CD4-positive, alpha-beta T cell (primary cell): ENCODE data around the gene PPP1R3C. TPM values are rescaled to one million over a fixed set of nuclear protein-coding genes. Genes with fewer than 3 reads are reported as not detected.

Experiments used
- ATAC-seq: fragments of 200-7000 bp; cut with Tn5 transposase; one replicate; pipeline ENCODE4 v1.10.0; 2022; ENCODE audit warnings: mild to moderate bottlenecking; ENCODE audit not compliant: poor library complexity
- CTCF ChIA-PET: fragments of 350-600 bp; sonication (Branson Sonifier 250); formaldehyde crosslinking; loops from one replicate; lab custom pipeline; 2021; ENCODE audit warnings: antibody characterized with exemption, inconsistent platforms; lab: Charles Lee
- POLR2A ChIA-PET: fragments of 350-600 bp; sonication (Branson Sonifier 250); formaldehyde crosslinking; loops from one replicate; lab custom pipeline; 2021; ENCODE audit warnings: antibody characterized with exemption, inconsistent platforms; lab: Charles Lee
- DNase-seq, 14 experiments: peaks; one replicate each; pipeline ENCODE4 v3.0.0-alpha.2; 2013 to 2020; ENCODE audit warnings: mixed read lengths in 2 of 14
- H3K27ac ChIP-seq, 2 donors: one replicate each; pipeline versions ENCODE4 v1.5.1 to v1.7.0; 2013; ENCODE audit warnings: low read length in 2 of 2, low read depth in 1 of 2, mild to moderate bottlenecking in 1 of 2
- H3K27me3 ChIP-seq, 2 experiments: 1 replicate in 1 of 2; 2 replicates in 1 of 2; pipeline versions ENCODE4 v1.6.1 to v1.7.0; 2013; ENCODE audit warnings: low read length in 2 of 2, control low read depth in 1 of 2, mild to moderate bottlenecking in 1 of 2, moderate library complexity in 1 of 2; ENCODE audit not compliant: insufficient read depth in 2 of 2, control insufficient read depth in 1 of 2
- H3K36me3 ChIP-seq: one replicate; pipeline ENCODE4 v1.6.1; 2013; ENCODE audit warnings: low read length, control low read depth; ENCODE audit not compliant: insufficient read depth
- H3K4me1 ChIP-seq: one replicate; pipeline ENCODE4 v1.6.1; 2013; ENCODE audit warnings: low read length, control low read depth; ENCODE audit not compliant: insufficient read depth
- H3K4me3 ChIP-seq: one replicate; pipeline ENCODE4 v1.5.1; 2013; ENCODE audit warnings: mild to moderate bottlenecking, low read length, moderate library complexity
- H3K9me3 ChIP-seq, 2 experiments: 1 replicate in 1 of 2; 2 replicates in 1 of 2; pipeline versions ENCODE4 v1.6.1 to v1.7.0; 2013; ENCODE audit warnings: low read length in 2 of 2, mild to moderate bottlenecking in 2 of 2, control low read depth in 1 of 2, moderate library complexity in 1 of 2; ENCODE audit not compliant: control insufficient read depth in 1 of 2, insufficient read depth in 1 of 2
- H3K27ac Mint-ChIP-seq: one replicate; pipeline ENCODE4 v1.8.0; 2020; ENCODE audit warnings: mixed read lengths
- H3K27me3 Mint-ChIP-seq: one replicate; pipeline ENCODE4 v1.8.0; 2021; ENCODE audit warnings: mixed read lengths
- H3K36me3 Mint-ChIP-seq: one replicate; pipeline ENCODE4 v1.8.0; 2021; ENCODE audit warnings: low read depth, mixed read lengths
- H3K4me1 Mint-ChIP-seq: one replicate; pipeline ENCODE4 v1.8.0; 2021; ENCODE audit warnings: low read depth, mixed read lengths
- H3K4me3 Mint-ChIP-seq: one replicate; pipeline ENCODE4 v1.8.0; 2020; ENCODE audit warnings: mild to moderate bottlenecking, mixed read lengths
- H3K9me3 Mint-ChIP-seq: one replicate; pipeline ENCODE4 v1.8.0; 2020; ENCODE audit warnings: mixed read lengths
- intact Hi-C, 2 experiments: fragments of 100-400 bp; cut with DNase I in 1 of 2; cut with micrococcal nuclease in 1 of 2; formaldehyde crosslinking; loops; one replicate each; pipeline versions ENCODE4 v1.15.1 to v1.9.0; 2023 to 2025; cut with DNase I, micrococcal nuclease
- total RNA-seq, 174 experiments: library from RNA in 2 of 174; stranded (reverse) in 2 of 174; gene quantifications; one replicate each; pipeline ENCODE4 v1.2.3 and lab custom pipeline; 2021 to 2026
- TF ChIP-seq, protein P1 (sequence below): fragments of 200-600 bp; IDR thresholded peaks from one replicate; pipeline ENCODE4 v1.8.0; 2022; ENCODE audit warnings: antibody characterized with exemption, mild to moderate bottlenecking

Gene PPP1R3C
- total RNA-seq, 2 experiments from 2014 or later: not detected

DNA sequence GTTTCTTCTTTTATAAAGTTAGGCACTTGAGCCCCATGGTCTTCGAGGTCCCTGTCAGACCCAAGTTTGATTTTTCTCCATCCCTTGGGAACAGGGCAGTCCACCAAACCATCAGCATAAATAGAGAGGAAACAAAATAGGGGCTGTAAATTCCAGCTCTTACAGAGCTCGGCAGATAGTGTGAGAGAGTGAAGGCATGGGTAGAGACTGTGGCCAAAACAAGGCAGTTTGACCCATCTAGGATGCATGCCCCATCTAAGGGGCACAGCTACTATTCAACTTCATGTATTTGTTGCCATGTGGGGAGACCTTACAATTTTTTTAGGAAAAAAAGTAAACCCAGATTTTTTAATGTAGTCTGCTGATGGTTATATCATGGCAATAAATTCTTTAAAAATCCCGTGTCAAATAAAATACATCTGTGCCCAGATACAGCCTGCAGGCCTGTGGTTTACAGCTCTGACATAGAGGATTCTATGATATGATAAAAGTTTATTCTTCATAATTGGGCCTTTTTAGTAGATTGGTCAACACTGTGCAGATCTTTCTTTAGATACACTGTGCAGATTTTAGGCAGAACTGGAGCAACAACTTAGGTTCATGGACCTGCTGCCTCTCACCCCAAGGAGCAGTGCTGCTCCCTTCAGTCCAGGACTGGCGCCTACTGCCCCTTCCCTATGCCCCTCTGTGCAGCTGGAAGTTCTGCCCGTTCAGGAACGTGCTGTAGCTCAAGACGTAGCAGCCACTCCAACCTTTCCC is 5.3 kb downstream of the PPP1R3C start:
- no peaks in the 10 kb centered on the region for H3K36me3 ChIP-seq
- H3K4me1 ChIP-seq: peaks cover 2% of the 10 kb centered on the region
- H3K4me3 ChIP-seq: no peak overlapping the region
- no peaks in the 10 kb centered on the region for H3K4me1 Mint-ChIP-seq
- H3K4me3 Mint-ChIP-seq: no peak overlapping the region
- ChIA-PET POLR2A (no interaction called here), CTCF (interaction anchor here (1.3 kb wide), 1 partner anchor 8 kb away, joined by 4 read pairs; no protein-coding TSS in a partner anchor)
- TF ChIP-seq, protein P1, sequence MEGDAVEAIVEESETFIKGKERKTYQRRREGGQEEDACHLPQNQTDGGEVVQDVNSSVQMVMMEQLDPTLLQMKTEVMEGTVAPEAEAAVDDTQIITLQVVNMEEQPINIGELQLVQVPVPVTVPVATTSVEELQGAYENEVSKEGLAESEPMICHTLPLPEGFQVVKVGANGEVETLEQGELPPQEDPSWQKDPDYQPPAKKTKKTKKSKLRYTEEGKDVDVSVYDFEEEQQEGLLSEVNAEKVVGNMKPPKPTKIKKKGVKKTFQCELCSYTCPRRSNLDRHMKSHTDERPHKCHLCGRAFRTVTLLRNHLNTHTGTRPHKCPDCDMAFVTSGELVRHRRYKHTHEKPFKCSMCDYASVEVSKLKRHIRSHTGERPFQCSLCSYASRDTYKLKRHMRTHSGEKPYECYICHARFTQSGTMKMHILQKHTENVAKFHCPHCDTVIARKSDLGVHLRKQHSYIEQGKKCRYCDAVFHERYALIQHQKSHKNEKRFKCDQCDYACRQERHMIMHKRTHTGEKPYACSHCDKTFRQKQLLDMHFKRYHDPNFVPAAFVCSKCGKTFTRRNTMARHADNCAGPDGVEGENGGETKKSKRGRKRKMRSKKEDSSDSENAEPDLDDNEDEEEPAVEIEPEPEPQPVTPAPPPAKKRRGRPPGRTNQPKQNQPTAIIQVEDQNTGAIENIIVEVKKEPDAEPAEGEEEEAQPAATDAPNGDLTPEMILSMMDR: no peak
- ATAC-seq: no peak
- H3K36me3 Mint-ChIP-seq: no peaks in the 10 kb centered on the region
- intact Hi-C loops: no loop called here
- no peaks in the 10 kb centered on the region for H3K9me3 ChIP-seq
- no peak overlapping the region for H3K27ac Mint-ChIP-seq
- peaks cover 15 to 19% of the 10 kb centered on the region in 2 experiments for H3K27me3 ChIP-seq
- peaks cover 5% of the 10 kb centered on the region for H3K9me3 Mint-ChIP-seq
- H3K27me3 Mint-ChIP-seq: peaks cover 47% of the 10 kb centered on the region
- no peak overlapping the region for H3K27ac ChIP-seq
- DNase-seq: no peak

DNA sequence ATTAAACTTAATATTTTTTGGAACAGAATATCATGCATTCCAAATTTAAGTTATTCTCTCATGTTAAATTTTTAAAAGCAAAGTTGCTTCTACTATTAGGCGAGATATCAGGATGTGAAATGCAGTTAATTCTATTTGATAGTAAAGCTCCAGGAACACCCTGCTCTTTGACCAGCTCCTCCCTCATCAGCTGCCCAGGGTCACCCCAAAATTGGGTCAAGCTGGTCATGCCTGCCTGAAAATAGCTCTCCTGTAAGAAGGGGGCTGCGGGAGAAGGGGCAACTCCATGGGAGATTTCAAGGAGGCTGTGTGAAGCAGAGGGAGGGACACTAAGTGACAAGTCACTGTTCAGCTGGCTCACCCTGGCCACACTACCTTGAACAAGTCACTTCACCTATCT is 5.9 kb downstream of the PPP1R3C start:
- POLR2A ChIA-PET: no interaction called here

DNA sequence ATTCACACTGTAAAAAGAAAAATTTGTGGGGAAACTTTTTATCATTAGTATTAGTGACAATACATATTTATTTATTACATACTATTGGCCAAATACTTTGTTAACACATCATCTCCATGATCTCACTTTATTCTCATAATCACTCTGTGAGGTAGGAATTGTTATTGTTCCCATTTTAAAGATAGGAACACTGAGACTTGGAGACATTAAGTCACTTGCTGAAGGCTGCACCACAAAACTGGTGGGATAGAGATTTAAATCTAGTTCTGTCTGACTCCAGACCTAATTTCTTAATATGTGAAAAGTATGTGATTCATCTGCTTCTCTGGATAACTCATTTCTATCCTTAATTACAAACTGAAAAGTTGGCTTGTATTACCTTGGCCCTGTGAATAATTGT is 8.2 kb downstream of the PPP1R3C start:
- ChIA-PET POLR2A (no interaction called here), CTCF (no interaction called here)
- DNase-seq (no peak), ATAC-seq (no peak)
- H3K4me3 ChIP-seq: no peak overlapping the region
- intact Hi-C loops: no loop called here
- H3K27ac ChIP-seq: no peak overlapping the region
- Mint-ChIP-seq H3K36me3 (no peaks in the 10 kb centered on the region), H3K4me3 (no peak overlapping the region), H3K4me1 (no peaks in the 10 kb centered on the region), H3K27ac (no peak overlapping the region), H3K27me3 (peaks cover 26% of the 10 kb centered on the region), H3K9me3 (peaks cover 5% of the 10 kb centered on the region)
- H3K9me3 ChIP-seq: no peaks in the 10 kb centered on the region
- TF ChIP-seq, protein P1: no peak
- no peaks in the 10 kb centered on the region for H3K4me1 ChIP-seq
- H3K27me3 ChIP-seq: no peaks in the 10 kb centered on the region
- H3K36me3 ChIP-seq: no peaks in the 10 kb centered on the region

More for the DNA sequence above, 5.9 kb downstream of the PPP1R3C start:
- no peak for DNase-seq
- CTCF ChIA-PET: interaction anchor here (1.3 kb wide), 1 partner anchor 9 kb away, joined by 4 read pairs; no protein-coding TSS in a partner anchor
- TF ChIP-seq, protein P1: no peak
- intact Hi-C loops: no loop called here
- Histone ChIP-seq H3K27me3 (peaks cover 12 to 13% of the 10 kb centered on the region in 2 experiments), H3K36me3 (no peaks in the 10 kb centered on the region), H3K4me1 (no peaks in the 10 kb centered on the region), H3K9me3 (no peaks in the 10 kb centered on the region), H3K4me3 (no peak overlapping the region), H3K27ac (no peak overlapping the region)
- no peaks in the 10 kb centered on the region for H3K4me1 Mint-ChIP-seq
- peaks cover 5% of the 10 kb centered on the region for H3K9me3 Mint-ChIP-seq
- no peak for ATAC-seq
- no peak overlapping the region for H3K4me3 Mint-ChIP-seq
- H3K27me3 Mint-ChIP-seq: peaks cover 41% of the 10 kb centered on the region
- no peaks in the 10 kb centered on the region for H3K36me3 Mint-ChIP-seq
- H3K27ac Mint-ChIP-seq: no peak overlapping the region
